Right atrium auricular region (tissue), 2 donors: Measurements from ENCODE around the gene WWP2. TPM values are rescaled to one million over a fixed set of nuclear protein-coding genes. Genes with fewer than 3 reads are reported as not detected.

Experiments used
- DNase-seq: peaks from one replicate; pipeline ENCODE4 v3.0.0-alpha.2; 2019; ENCODE audit warnings: low spot score
- H3K27ac ChIP-seq, 2 donors: fragments of 200-600 bp; sonication (generic); 1 replicate in 1 of 2; 2 replicates in 1 of 2; pipeline ENCODE4 v1.5.1; 2016 to 2019
- H3K27me3 ChIP-seq, 2 donors: fragments of 200-600 bp; sonication (generic); one replicate each; pipeline versions ENCODE4 v1.5.1 to v1.6.0; 2017 to 2019
- H3K36me3 ChIP-seq: fragments of 200-600 bp; sonication (generic); one replicate; pipeline ENCODE4 v1.5.1; 2016
- H3K4me1 ChIP-seq, 2 donors: fragments of 200-600 bp; sonication (generic); one replicate each; pipeline versions ENCODE4 v1.5.1 to v1.6.0; 2017 to 2019
- H3K4me3 ChIP-seq, 2 donors: fragments of 200-600 bp; sonication (generic); 1 replicate in 1 of 2; 2 replicates in 1 of 2; pipeline ENCODE4 v1.5.1; 2017 to 2019; ENCODE audit warnings: mild to moderate bottlenecking in 1 of 2, moderate library complexity in 1 of 2
- H3K9me3 ChIP-seq, 2 donors: fragments of 200-600 bp; sonication (generic); one replicate each; pipeline ENCODE4 v1.5.1; 2019
- total RNA-seq, 2 donors: library from RNA; depleted of rRNA; stranded (reverse); fragments of >200 nt; gene quantifications; one replicate each; pipeline ENCODE4 v1.1.0, GENCODE V29; 2016
- TF ChIP-seq, protein P1 (sequence below), 2 donors: fragments of 200-600 bp; sonication (generic); IDR thresholded peaks; one replicate each; pipeline ENCODE4 v1.5.1; 2019; ENCODE audit warnings: antibody characterized with exemption in 2 of 2

Gene WWP2
- total RNA-seq, 2 donors from 2014 or later, result 16.1 to 21.2 TPM

DNA sequence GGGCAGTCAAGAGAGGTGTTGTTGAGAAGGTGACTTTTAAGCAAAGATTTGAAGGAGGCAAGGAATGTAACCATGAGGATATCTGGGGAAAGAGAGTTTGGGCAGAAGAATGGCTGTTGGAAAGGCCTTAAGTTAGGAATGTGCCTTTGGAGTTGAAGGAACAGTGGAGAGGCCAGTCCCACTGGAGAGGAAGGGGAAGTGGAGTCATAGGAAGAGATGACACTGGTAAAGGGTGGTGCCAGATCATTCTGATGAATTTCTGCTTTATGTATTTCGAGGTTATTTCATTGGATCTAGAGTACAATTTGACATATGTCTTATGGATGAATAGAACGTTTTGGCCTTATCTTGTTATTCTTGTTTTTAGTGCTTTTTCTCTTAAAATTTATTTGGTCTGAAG, 93.5 kb downstream of the WWP2 start:
- peak overlapping the region in 1 of 2 donors; percentile 15 for H3K27ac ChIP-seq

DNA sequence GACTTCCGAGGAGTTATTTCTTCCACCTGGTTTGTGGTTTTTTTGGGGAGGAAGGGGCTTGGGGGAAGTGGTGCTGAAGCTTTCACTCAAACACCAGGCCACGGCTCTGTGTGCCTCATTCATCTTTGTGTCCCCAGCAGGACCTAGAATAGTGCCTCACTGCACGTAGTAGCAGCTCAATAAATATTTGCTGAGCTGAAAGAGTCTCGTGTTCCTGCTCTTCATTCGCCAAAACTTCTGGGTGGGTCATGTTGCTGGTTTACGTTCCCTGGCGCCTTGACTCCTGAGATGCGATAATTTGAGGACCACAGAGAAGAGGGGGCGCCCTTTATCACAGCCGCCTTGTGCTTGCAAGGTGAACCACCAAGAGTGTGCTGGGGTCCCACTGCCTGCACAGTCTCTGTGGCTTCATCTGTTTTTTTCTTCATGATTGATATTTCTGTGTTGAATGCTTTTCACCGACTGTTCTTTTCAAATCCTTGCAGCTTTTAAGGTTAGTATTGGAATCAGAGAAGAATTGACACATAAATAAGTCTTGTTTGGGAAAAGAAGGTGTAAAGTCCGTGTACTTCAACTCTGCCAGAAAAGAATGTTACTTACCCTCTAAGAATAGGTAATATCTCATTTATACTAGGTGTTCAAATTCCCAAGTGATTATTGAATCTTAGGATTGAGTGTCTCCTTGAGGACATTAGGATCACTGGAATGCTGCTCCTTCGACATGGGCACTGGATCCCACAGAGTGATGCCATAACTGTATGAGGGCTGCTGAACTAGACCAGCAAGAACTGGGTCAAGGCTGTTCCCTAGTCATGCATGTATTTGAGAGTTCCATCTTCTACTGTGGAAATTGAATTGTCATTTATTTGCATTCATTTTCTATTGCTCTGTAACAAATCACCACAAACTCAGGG, 96.3 kb downstream of the WWP2 start:
- Histone ChIP-seq H3K9me3 (no peaks in the 10 kb centered on the region), H3K27me3 (no peaks in the 10 kb centered on the region), H3K4me3 (no peak overlapping the region), H3K4me1 (peaks cover 0 to 38% of the 10 kb centered on the region in 2 donors), H3K36me3 (no peaks in the 10 kb centered on the region), H3K27ac (peak overlapping the region; percentile 54 to 88)
- TF ChIP-seq, protein P1, sequence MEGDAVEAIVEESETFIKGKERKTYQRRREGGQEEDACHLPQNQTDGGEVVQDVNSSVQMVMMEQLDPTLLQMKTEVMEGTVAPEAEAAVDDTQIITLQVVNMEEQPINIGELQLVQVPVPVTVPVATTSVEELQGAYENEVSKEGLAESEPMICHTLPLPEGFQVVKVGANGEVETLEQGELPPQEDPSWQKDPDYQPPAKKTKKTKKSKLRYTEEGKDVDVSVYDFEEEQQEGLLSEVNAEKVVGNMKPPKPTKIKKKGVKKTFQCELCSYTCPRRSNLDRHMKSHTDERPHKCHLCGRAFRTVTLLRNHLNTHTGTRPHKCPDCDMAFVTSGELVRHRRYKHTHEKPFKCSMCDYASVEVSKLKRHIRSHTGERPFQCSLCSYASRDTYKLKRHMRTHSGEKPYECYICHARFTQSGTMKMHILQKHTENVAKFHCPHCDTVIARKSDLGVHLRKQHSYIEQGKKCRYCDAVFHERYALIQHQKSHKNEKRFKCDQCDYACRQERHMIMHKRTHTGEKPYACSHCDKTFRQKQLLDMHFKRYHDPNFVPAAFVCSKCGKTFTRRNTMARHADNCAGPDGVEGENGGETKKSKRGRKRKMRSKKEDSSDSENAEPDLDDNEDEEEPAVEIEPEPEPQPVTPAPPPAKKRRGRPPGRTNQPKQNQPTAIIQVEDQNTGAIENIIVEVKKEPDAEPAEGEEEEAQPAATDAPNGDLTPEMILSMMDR (IDR thresholded peaks at IDR 0.05), result no peak
- DNase-seq, result no peak

More for the DNA sequence above, 93.5 kb downstream of the WWP2 start:
- DNase-seq, result no peak
- Histone ChIP-seq H3K4me1 (peaks cover 0 to 19% of the 10 kb centered on the region in 2 donors), H3K36me3 (no peaks in the 10 kb centered on the region), H3K4me3 (no peak overlapping the region), H3K27me3 (no peaks in the 10 kb centered on the region), H3K9me3 (no peaks in the 10 kb centered on the region)
- TF ChIP-seq, protein P1 (IDR thresholded peaks at IDR 0.05), result no peak

DNA sequence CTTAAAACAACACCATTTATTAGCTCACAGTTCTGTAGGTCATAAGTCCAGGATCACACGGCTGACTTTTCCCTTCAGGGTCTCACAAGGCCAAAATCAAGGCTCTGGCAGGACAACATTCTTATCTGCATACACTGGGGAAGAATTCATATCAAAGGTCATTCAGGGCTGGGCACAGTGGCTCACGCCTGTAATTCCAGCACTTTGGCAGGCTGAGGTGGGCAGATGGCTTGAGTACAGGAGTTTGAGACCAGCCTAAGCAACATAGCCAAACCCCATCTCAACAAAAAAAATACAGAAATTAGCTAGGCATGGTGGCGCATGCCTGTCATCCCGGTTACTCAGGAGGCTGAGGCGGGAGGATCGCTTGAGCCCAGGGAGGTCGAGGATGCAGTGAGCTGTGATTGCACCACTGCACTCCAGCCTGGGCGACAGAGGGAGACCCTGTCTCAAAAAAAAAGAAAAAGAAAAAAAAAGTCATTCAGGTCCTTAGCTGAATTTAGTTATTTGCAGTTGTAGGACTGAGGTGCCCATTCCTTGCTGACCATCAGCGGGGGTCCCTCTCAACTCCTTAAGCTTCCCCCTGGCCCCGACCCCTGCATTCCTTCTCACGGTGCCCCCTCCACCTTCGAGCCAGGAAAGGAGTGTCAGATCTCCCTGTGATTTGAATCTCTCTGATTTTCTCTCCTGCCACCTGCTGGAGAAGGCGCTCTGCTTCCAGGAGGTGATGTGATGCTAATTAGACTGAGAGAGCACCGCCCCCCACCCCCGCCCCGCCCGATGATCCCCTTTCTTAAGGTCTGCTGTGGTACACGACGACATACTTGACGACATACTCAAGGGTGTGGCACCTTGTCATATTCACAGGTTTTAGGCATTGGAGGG, 97.2 kb downstream of the WWP2 start:
- Histone ChIP-seq H3K27ac (peak overlapping the region; percentile 59 to 88), H3K4me1 (peaks cover 0 to 38% of the 10 kb centered on the region in 2 donors), H3K9me3 (no peaks in the 10 kb centered on the region), H3K27me3 (no peaks in the 10 kb centered on the region), H3K36me3 (no peaks in the 10 kb centered on the region), H3K4me3 (no peak overlapping the region)
- TF ChIP-seq, protein P1 (IDR thresholded peaks at IDR 0.05), result peak in 1 of 2 donors; percentile 56
- DNase-seq, result no peak

DNA sequence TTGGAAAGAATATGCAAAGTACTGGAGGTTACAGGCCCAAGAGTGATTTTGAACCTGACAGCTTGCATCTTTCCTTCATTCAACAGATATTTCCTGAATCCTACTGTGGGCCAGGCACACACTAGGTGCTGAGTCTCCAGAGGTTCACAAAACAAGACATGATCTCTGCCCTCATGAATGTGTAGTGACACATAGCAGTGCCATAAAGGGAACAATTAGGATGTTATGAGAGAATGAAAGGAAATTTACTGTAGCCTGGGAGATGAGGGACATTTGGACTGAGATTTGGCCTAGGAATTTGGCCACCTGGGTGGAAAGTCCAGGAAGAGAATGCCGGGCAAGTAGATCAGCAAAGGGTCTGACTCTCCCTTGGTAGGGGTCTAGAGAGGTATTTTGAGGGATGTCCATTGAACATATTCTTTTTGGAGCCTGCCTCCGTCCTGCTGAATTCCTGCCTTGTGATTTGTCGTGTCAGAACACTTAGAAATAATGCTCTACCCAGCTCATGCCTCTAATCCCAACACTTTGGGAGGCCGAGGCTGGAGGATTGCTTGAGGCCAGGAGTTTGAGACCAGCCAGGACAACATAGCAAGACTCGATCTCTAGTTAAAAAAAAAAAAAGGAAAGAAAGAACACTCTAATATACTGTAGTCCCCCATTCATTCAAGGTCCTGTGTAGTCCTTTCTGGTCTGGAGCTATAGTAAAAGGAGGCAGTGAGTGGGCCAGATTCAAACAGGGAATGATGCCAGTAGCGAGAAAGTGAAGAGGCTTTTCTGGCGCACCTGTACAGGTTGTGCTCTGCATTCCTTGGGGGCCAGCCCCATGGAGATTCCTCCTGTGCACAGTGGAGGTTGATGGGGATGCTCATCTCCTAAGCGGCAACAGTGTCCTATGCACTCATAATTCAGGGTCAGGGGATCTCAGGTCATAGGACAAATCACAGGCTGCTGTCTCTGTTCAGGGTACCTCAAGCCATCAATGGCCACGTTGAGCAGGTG, 98.4 kb downstream of the WWP2 start:
- Histone ChIP-seq H3K4me3 (no peak overlapping the region), H3K9me3 (no peaks in the 10 kb centered on the region), H3K27ac (peak overlapping the region; percentile 86 to 88), H3K27me3 (no peaks in the 10 kb centered on the region), H3K4me1 (peaks cover 0 to 40% of the 10 kb centered on the region in 2 donors), H3K36me3 (no peaks in the 10 kb centered on the region)
- no peak for DNase-seq
- TF ChIP-seq, protein P1 (IDR thresholded peaks at IDR 0.05), result no peak
